A673 (cell line): ENCODE data around the gene PPP1R18.

ENCODE experiments used
- CTCF ChIP-seq: fragments of 300-800, 200-600 bp; sonication (generic); conservative IDR thresholded peaks from 2 replicates; pipeline ENCODE4 v1.5.1; 2017; ENCODE audit warnings: low read depth, mild to moderate bottlenecking, antibody characterized with exemption, low read length, moderate library complexity, mixed read lengths
- EZH2 ChIP-seq: fragments of 200-600 bp; sonication (generic); IDR thresholded peaks from 2 replicates; pipeline ENCODE4 v1.6.1; 2017; ENCODE audit warnings: borderline replicate concordance, low read depth, mild to moderate bottlenecking, mixed read lengths, antibody characterized with exemption, low read length; ENCODE audit not compliant: poor library complexity, severe bottlenecking

- TF ChIP-seq CTCF, result no peak
- TF ChIP-seq EZH2, result no peak
These were observed 45.4 kb downstream of the PPP1R18 start for GRCh38 chr6:30641048-30641447.
